Fibroblast of peridontal ligament (primary cell): ENCODE results near the gene SFXN2.
A peak's percentile ranks its signal among the peaks of the same experiment; 100 is the strongest.
"Not testable (repeated sequence)": the region's sequence is repeated elsewhere in the genome, so short reads cannot be mapped to it uniquely, and the experiment has no call there.

ENCODE experiments used
- DNase-seq: peaks from one replicate; pipeline ENCODE4 v3.0.0-alpha.2; 2010; ENCODE audit errors: extremely low read depth

The SFXN2 gene

GRCh38 chr10:102714621-102715455 is at the start of gene SFXN2:
SFXN2 (plus strand) TSS chr10:102714636; CDS start chr10:102726637, 12,001 bp downstream.
- no peak for DNase-seq

GRCh38 chr10:102665904-102666509 is 48.4 kb upstream of the SFXN2 start:
- DNase-seq: no peak

GRCh38 chr10:102667411-102667810 is 47.0 kb upstream of the SFXN2 start:
- DNase-seq: not testable (repeated sequence)

- no peak for DNase-seq
Measured at GRCh38 chr10:102668326-102669107, 45.9 kb upstream of the SFXN2 start.

GRCh38 chr10:102669206-102670064 is 45.0 kb upstream of the SFXN2 start:
- no peak for DNase-seq

- no peak for DNase-seq
Measured at GRCh38 chr10:102670065-102670670, 44.3 kb upstream of the SFXN2 start.

GRCh38 chr10:102670871-102671434 is 43.5 kb upstream of the SFXN2 start:
- no peak for DNase-seq

- DNase-seq: no peak
Measured at GRCh38 chr10:102673236-102673818, 41.1 kb upstream of the SFXN2 start.

- peak; percentile 70 for DNase-seq
Measured at GRCh38 chr10:102673819-102674511, 40.5 kb upstream of the SFXN2 start.

GRCh38 chr10:102674566-102674965 is 39.9 kb upstream of the SFXN2 start:
- DNase-seq: no peak

GRCh38 chr10:102675011-102675665 is 39.3 kb upstream of the SFXN2 start:
- DNase-seq: no peak

GRCh38 chr10:102675666-102676533 is 38.5 kb upstream of the SFXN2 start:
- DNase-seq: peak; percentile 87

- DNase-seq: no peak
Measured at GRCh38 chr10:102676534-102677315, 37.7 kb upstream of the SFXN2 start.

- DNase-seq: no peak
Measured at GRCh38 chr10:102677331-102678067, 36.9 kb upstream of the SFXN2 start.

GRCh38 chr10:102678068-102678400 is 36.4 kb upstream of the SFXN2 start:
- no peak for DNase-seq

- no peak for DNase-seq
Measured at GRCh38 chr10:102678842-102679289, 35.6 kb upstream of the SFXN2 start.

- DNase-seq: no peak
Measured at GRCh38 chr10:102679596-102679995, 34.8 kb upstream of the SFXN2 start.
